ENCODE results near the gene KIAA1328.

KIAA1328 gene

DNA sequence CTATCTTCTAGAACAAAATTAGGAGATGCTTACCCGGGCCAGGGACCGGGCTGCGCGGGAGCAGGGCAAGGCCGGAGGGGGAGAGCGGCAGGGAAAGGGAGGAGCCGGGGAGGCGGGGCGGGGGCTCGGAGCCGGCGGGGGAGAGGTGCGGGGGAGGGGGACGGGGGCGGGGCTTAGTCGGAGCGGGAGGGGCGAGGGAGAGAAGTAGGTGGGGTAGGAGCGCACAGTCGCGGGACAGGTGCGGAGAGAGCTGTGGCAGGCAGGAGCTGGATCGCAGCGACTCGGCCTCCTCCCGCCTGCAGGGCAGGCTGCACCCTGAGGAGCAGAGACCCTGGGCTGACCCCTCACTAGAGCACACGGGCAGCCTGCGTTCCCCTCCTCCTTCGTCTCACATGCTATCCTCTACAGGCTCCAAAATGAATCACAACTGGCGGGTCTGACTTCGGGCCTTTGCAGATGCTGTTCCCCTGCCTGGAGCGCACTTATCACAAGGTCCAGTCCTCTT lies 446.4 kb downstream of the KIAA1328 start:
- no peaks in the 10 kb centered on the region for H3K36me3 ChIP-seq (ENCODE audit: insufficient read depth, low read length)
- H3K4me2 ChIP-seq (ENCODE audit: low read length), result no peak overlapping the region
- peaks cover 71% of the 10 kb centered on the region for H3K27me3 ChIP-seq (ENCODE audit: control insufficient read depth, insufficient read depth, low read length)
- H3K4me1 ChIP-seq (ENCODE audit: control insufficient read depth, insufficient read depth, low read length), result no peaks in the 10 kb centered on the region
- H3K9me3 ChIP-seq (replicated peaks; ENCODE audit: low read length), result no peaks in the 10 kb centered on the region
- H3K9ac ChIP-seq (ENCODE audit: low read depth, low read length), result no peak overlapping the region
- H3K4me3 ChIP-seq (ENCODE audit: low read length), result no peak overlapping the region

- H3K9me3 ChIP-seq (replicated peaks; ENCODE audit: low read length), result no peaks in the 10 kb centered on the region
- H3K36me3 ChIP-seq (ENCODE audit: insufficient read depth, low read length), result no peaks in the 10 kb centered on the region
- no peak overlapping the region for H3K4me2 ChIP-seq (ENCODE audit: low read length)
- H3K4me3 ChIP-seq (ENCODE audit: low read length), result no peak overlapping the region
- H3K9ac ChIP-seq (ENCODE audit: low read depth, low read length), result no peak overlapping the region
- peaks cover 71% of the 10 kb centered on the region for H3K27me3 ChIP-seq (ENCODE audit: control insufficient read depth, insufficient read depth, low read length)
- H3K4me1 ChIP-seq (ENCODE audit: control insufficient read depth, insufficient read depth, low read length), result no peaks in the 10 kb centered on the region
Observed at GRCh38 chr18:37276111-37276890, 447.4 kb downstream of the KIAA1328 start.

DNA sequence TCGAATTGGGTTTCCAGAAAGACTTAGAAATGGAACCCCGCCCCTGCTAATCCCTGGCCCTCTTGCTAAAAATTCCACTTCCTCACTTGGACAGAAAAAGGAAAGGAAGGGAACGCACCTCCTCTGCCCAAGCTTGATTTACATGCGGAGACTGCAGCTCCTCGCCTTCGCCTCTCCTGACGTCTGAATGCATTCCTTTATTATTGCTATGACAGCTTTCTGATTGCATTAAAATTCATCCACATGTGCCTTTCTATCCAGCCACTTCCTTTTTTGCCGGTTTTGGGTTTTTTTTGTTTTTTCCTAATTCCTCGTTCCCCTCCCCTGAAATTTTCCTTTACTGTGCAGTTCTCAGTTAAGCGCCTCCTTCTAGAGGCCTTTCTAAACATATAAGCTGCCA lies 448.9 kb downstream of the KIAA1328 start:
- Histone ChIP-seq H3K4me1 (ENCODE audit: control insufficient read depth, insufficient read depth, low read length) (no peaks in the 10 kb centered on the region), H3K27me3 (ENCODE audit: control insufficient read depth, insufficient read depth, low read length) (peaks cover 75% of the 10 kb centered on the region), H3K36me3 (ENCODE audit: insufficient read depth, low read length) (no peaks in the 10 kb centered on the region), H3K9me3 (replicated peaks; ENCODE audit: low read length) (no peaks in the 10 kb centered on the region), H3K9ac (ENCODE audit: low read depth, low read length) (no peak overlapping the region), H3K4me2 (ENCODE audit: low read length) (no peak overlapping the region), H3K4me3 (ENCODE audit: low read length) (no peak overlapping the region)
